ELF-1 (cell line): ENCODE results near the gene INSYN1.

ENCODE experiments used
- DNase-seq: peaks from one replicate; pipeline ENCODE4 v3.0.0-alpha.2; 2016; ENCODE audit warnings: low read depth, low spot score

Gene INSYN1

DNA sequence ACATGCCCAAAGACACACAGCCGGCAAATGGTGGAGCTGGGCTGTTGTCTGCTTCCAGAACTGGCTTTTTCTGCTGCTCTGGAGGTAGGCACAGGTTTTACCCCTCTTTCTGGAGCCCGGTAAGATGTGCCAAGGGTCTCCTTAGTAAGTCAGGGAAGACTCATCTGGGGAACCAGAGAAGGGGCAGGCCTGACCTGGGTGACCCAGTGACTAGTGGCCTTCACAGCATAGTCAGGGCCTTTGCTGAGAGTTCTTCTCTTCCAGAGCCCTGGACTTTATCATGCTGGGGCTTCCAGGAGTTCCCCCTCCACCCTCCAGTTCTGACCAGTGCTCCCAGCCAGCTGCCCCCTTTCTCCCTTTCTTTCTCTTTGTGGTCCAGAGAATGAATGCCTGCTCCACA is 65.8 kb downstream of the INSYN1 start:
- DNase-seq = no peak

DNA sequence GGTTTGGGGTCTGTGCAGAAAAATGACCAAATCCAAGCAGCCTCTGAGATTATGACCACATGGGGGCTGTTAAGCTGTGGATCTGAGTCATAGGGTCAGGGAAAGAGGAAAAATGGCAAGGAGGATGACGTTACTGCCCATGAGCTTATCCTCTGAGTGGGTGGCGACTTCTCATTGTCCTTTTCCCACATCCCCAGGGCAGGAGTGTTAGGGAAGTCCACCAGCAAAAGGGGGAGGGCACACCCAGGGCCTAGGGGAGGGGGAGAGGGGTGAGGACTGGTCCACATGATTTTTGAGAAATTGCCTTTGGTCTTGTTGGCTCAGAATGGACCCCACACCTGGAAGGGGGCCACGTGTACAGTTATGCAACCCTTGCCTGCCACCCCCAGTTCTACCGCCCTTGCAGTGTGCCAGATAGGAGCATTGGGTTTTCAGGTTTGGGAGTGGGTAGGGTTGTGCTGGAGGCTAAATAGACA is 66.3 kb downstream of the INSYN1 start:
- DNase-seq = peak; percentile 45

DNA sequence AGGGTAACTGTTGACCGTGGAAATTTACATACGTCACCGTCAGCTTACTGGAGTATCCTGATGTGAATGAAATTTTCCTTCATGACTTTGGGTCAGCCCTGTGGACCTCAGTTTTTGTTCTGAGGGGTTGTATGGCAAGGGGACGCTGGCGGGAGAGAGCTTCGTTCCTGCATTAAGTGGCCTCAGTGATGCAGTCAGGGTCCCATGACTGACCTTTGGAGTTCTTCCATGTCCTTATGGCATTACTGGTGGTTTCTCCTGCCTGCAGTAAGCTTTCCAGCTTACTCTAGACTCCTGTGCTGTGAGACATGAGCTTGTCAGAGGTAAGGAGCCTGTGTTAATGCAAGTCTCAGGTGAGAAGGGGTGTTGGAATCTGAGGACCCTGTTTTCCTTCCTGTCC is 67.2 kb downstream of the INSYN1 start:
- no peak for DNase-seq
